Activated T-helper 2 cell treated with anti-CD3 and anti-CD28 coated beads, Interferon-gamma antibody, Interleukin-2, Interleukin-4, amounts not matched to agents 10 μg/mL and 5 μg/mL and 100 μg/mL, durations not matched to agents 14 hours and 24 hours and 36 hours (primary cell): ENCODE data around the gene HTT. TPM values are rescaled to one million over a fixed set of nuclear protein-coding genes. Genes with fewer than 3 reads are reported as not detected.
"Not testable (repeated sequence)": the region's sequence is repeated elsewhere in the genome, so short reads cannot be mapped to it uniquely, and the experiment has no call there.

Experiments used
- DNase-seq: peaks from one replicate; pipeline ENCODE4 v3.0.0; 2021; ENCODE audit warnings: low spot score
- H3K27ac Mint-ChIP-seq: one replicate; pipeline ENCODE4 v1.8.0; 2021; ENCODE audit warnings: mixed read lengths
- H3K27me3 Mint-ChIP-seq: one replicate; pipeline ENCODE4 v1.8.0; 2021; ENCODE audit warnings: low read depth, mixed read lengths
- H3K36me3 Mint-ChIP-seq: one replicate; pipeline ENCODE4 v1.8.0; 2021; ENCODE audit warnings: low read depth, mixed read lengths
- H3K4me1 Mint-ChIP-seq: one replicate; pipeline ENCODE4 v1.8.0; 2021; ENCODE audit warnings: low read depth, mixed read lengths
- H3K4me3 Mint-ChIP-seq: one replicate; pipeline ENCODE4 v1.8.0; 2021; ENCODE audit warnings: low read depth, mild to moderate bottlenecking, moderate library complexity, mixed read lengths
- H3K9me3 Mint-ChIP-seq: one replicate; pipeline ENCODE4 v1.8.0; 2021; ENCODE audit warnings: mixed read lengths
- intact Hi-C: fragments of 100-400 bp; cut with micrococcal nuclease; formaldehyde crosslinking; loops from one replicate; pipeline ENCODE4 v1.15.1; 2023
- total RNA-seq: library from RNA; stranded (reverse); gene quantifications from 2 replicates; pipeline ENCODE4 v1.2.3, GENCODE V29; 2022

Gene HTT
- total RNA-seq, 1 donor from 2014 or later = 65.3 TPM

- no peaks in the 10 kb centered on the region for H3K27me3 Mint-ChIP-seq
- intact Hi-C loops = no loop called here
- DNase-seq = no peak
- H3K9me3 Mint-ChIP-seq = no peaks in the 10 kb centered on the region
- no peak overlapping the region for H3K4me3 Mint-ChIP-seq
- no peaks in the 10 kb centered on the region for H3K4me1 Mint-ChIP-seq
- H3K27ac Mint-ChIP-seq = no peak overlapping the region
- H3K36me3 Mint-ChIP-seq = peaks cover 47% of the 10 kb centered on the region
Observed at GRCh38 chr4:3137908-3138307, 63.4 kb downstream of the HTT start.

GRCh38 chr4:3145234-3145924 is 70.9 kb downstream of the HTT start:
- H3K4me1 Mint-ChIP-seq = no peaks in the 10 kb centered on the region
- no peaks in the 10 kb centered on the region for H3K27me3 Mint-ChIP-seq
- no peak overlapping the region for H3K4me3 Mint-ChIP-seq
- no peak for DNase-seq
- H3K36me3 Mint-ChIP-seq = peaks cover 41% of the 10 kb centered on the region
- no peaks in the 10 kb centered on the region for H3K9me3 Mint-ChIP-seq
- no peak overlapping the region for H3K27ac Mint-ChIP-seq
- intact Hi-C loops = no loop called here

GRCh38 chr4:3148926-3149325 is 74.4 kb downstream of the HTT start:
- Mint-ChIP-seq H3K36me3 (peaks cover 45% of the 10 kb centered on the region), H3K9me3 (no peaks in the 10 kb centered on the region), H3K27ac (no peak overlapping the region), H3K27me3 (no peaks in the 10 kb centered on the region), H3K4me1 (no peaks in the 10 kb centered on the region), H3K4me3 (no peak overlapping the region)
- no peak for DNase-seq
- intact Hi-C loops = no loop called here

- H3K4me1 Mint-ChIP-seq, H3K9me3 Mint-ChIP-seq, intact Hi-C loops, H3K4me3 Mint-ChIP-seq, DNase-seq, H3K27me3 Mint-ChIP-seq, H3K27ac Mint-ChIP-seq: not testable (repeated sequence)
- peaks cover 45% of the 10 kb centered on the region for H3K36me3 Mint-ChIP-seq
Observed at GRCh38 chr4:3151238-3151637, 76.8 kb downstream of the HTT start.

- Mint-ChIP-seq H3K27ac (no peak overlapping the region), H3K4me1 (no peaks in the 10 kb centered on the region), H3K36me3 (peaks cover 60% of the 10 kb centered on the region), H3K27me3 (no peaks in the 10 kb centered on the region), H3K9me3 (peaks cover 11% of the 10 kb centered on the region), H3K4me3 (no peak overlapping the region)
- intact Hi-C loops = no loop called here
- no peak for DNase-seq
Observed at GRCh38 chr4:3157366-3157765, 82.9 kb downstream of the HTT start.

- Mint-ChIP-seq H3K27me3 (no peaks in the 10 kb centered on the region), H3K4me3 (no peak overlapping the region), H3K4me1 (peaks cover under 1% of the 10 kb centered on the region), H3K27ac (no peak overlapping the region), H3K9me3 (peaks cover 23% of the 10 kb centered on the region), H3K36me3 (peaks cover 68% of the 10 kb centered on the region)
- DNase-seq = no peak
- intact Hi-C loops = no loop called here
Observed at GRCh38 chr4:3158841-3159240, 84.4 kb downstream of the HTT start.

GRCh38 chr4:3160438-3160837 is 86.0 kb downstream of the HTT start:
- H3K4me3 Mint-ChIP-seq = no peak overlapping the region
- no peak for DNase-seq
- H3K4me1 Mint-ChIP-seq = peaks cover 4% of the 10 kb centered on the region
- no peaks in the 10 kb centered on the region for H3K27me3 Mint-ChIP-seq
- H3K9me3 Mint-ChIP-seq = peaks cover 30% of the 10 kb centered on the region
- intact Hi-C loops = no loop called here
- no peak overlapping the region for H3K27ac Mint-ChIP-seq
- peaks cover 75% of the 10 kb centered on the region for H3K36me3 Mint-ChIP-seq

GRCh38 chr4:3161044-3161443 is 86.6 kb downstream of the HTT start:
- H3K9me3 Mint-ChIP-seq = peaks cover 30% of the 10 kb centered on the region

GRCh38 chr4:3166434-3166833 is 92.0 kb downstream of the HTT start:
- intact Hi-C loops, H3K4me3 Mint-ChIP-seq, H3K27me3 Mint-ChIP-seq, H3K27ac Mint-ChIP-seq, DNase-seq, H3K4me1 Mint-ChIP-seq: not testable (repeated sequence)
- H3K9me3 Mint-ChIP-seq = peaks cover 37% of the 10 kb centered on the region
- H3K36me3 Mint-ChIP-seq = peaks cover 88% of the 10 kb centered on the region

More at GRCh38 chr4:3161044-3161443, 86.6 kb downstream of the HTT start:
- H3K27ac Mint-ChIP-seq, DNase-seq, H3K4me3 Mint-ChIP-seq, H3K4me1 Mint-ChIP-seq, intact Hi-C loops, H3K27me3 Mint-ChIP-seq: not testable (repeated sequence)
- H3K36me3 Mint-ChIP-seq = peaks cover 81% of the 10 kb centered on the region

- Mint-ChIP-seq H3K27ac (peak overlapping the region; percentile 51), H3K27me3 (no peaks in the 10 kb centered on the region), H3K9me3 (peaks cover 21% of the 10 kb centered on the region), H3K36me3 (peaks cover 85% of the 10 kb centered on the region), H3K4me3 (no peak overlapping the region), H3K4me1 (peaks cover 8% of the 10 kb centered on the region)
- DNase-seq = no peak
- intact Hi-C loops = no loop called here
Observed at GRCh38 chr4:3168029-3168428, 93.5 kb downstream of the HTT start.

GRCh38 chr4:3174371-3175338 is 100.2 kb downstream of the HTT start:
- no peaks in the 10 kb centered on the region for H3K27me3 Mint-ChIP-seq
- intact Hi-C loops = no loop called here
- peaks cover 59% of the 10 kb centered on the region for H3K36me3 Mint-ChIP-seq
- peaks cover 4% of the 10 kb centered on the region for H3K9me3 Mint-ChIP-seq
- H3K27ac Mint-ChIP-seq = no peak overlapping the region
- DNase-seq = no peak
- H3K4me1 Mint-ChIP-seq = no peaks in the 10 kb centered on the region
- H3K4me3 Mint-ChIP-seq = no peak overlapping the region

- peaks cover 49% of the 10 kb centered on the region for H3K36me3 Mint-ChIP-seq
- H3K9me3 Mint-ChIP-seq = no peaks in the 10 kb centered on the region
Observed at GRCh38 chr4:3176367-3177229, 102.1 kb downstream of the HTT start.

More at GRCh38 chr4:3176367-3177229, 102.1 kb downstream of the HTT start:
- intact Hi-C loops = no loop called here
- Mint-ChIP-seq H3K4me3 (no peak overlapping the region), H3K4me1 (peaks cover 4% of the 10 kb centered on the region), H3K27me3 (no peaks in the 10 kb centered on the region), H3K27ac (no peak overlapping the region)
- DNase-seq = no peak
